K562 (cell line): ENCODE data around the gene NTM. TPM values are rescaled to one million over a fixed set of nuclear protein-coding genes. Genes with fewer than 3 reads are reported as not detected.

ENCODE experiments used
- ATAC-seq: fragments of 200-7000 bp; cut with Tn5 transposase; 3 replicates; pipeline ENCODE4 v1.9.1; 2020; ENCODE audit warnings: moderate library complexity
- BruUV-seq: library from RNA; stranded (reverse); fragments of 400-500 nt; replicated peaks from 2 replicates; lab custom pipeline; 2021; lab: Mats Ljungman, UMichigan
- CTCF ChIA-PET: fragments of 300-600 bp; formaldehyde crosslinking; extraction: SDS; loops from one replicate; lab custom pipeline; 2021; ENCODE audit warnings: low intra/inter-chr PET ratio; lab: Yijun Ruan, JAX
- POLR2A ChIA-PET: fragments of 300-600, 350-650 bp; sonication (Branson Sonifier 250); formaldehyde crosslinking; extraction: SDS; loops from one replicate; lab custom pipeline; 2021; ENCODE audit warnings: antibody characterized with exemption, inconsistent platforms; lab: Yijun Ruan, JAX
- DNase-seq, 4 experiments: peaks; one replicate each; pipeline versions ENCODE4 v3.0.0 to v3.0.0-alpha.2; 2011 to 2018; ENCODE audit warnings: low spot score in 3 of 4, mixed read lengths in 3 of 4; ENCODE audit errors: extremely low read depth in 1 of 4
- FAIRE-seq: peaks from 2 replicates; lab custom pipeline; 2011; peaks lifted over from hg19 to GRCh38; lab: Jason Lieb, UNC
- H2AFZ ChIP-seq: 2 replicates; pipeline ENCODE4 v1.6.0; 2011; ENCODE audit warnings: low read depth, low read length, control low read depth, inconsistent platforms
- H3K27ac ChIP-seq: fragments of 200-600 bp; 3 replicates; pipeline ENCODE4 v1.8.0; 2011; ENCODE audit warnings: low read depth, mild to moderate bottlenecking, control low read depth, inconsistent platforms, low read length, moderate library complexity, mixed read lengths; ENCODE audit errors: extremely low read depth
- H3K27me3 ChIP-seq, 2 experiments: fragments of 300-600 bp in 1 of 2; 2 replicates in 1 of 2; 3 replicates in 1 of 2; pipeline versions ENCODE4 v1.6.0 to v1.8.0; 2011; ENCODE audit warnings: inconsistent platforms in 2 of 2, low read length in 2 of 2, mild to moderate bottlenecking in 1 of 2, mixed read lengths in 1 of 2, moderate library complexity in 1 of 2; ENCODE audit not compliant: control insufficient read depth in 2 of 2, insufficient read depth in 2 of 2
- H3K36me3 ChIP-seq: fragments of 300-600 bp; 3 replicates; pipeline ENCODE4 v1.8.0; 2011; ENCODE audit warnings: mild to moderate bottlenecking, low read length, inconsistent platforms; ENCODE audit not compliant: control insufficient read depth, insufficient read depth
- H3K4me1 ChIP-seq, 2 experiments: fragments of 200-600 bp in 1 of 2; replicated peaks in 1 of 2; 2 replicates in 1 of 2; 3 replicates in 1 of 2; pipeline versions ENCODE4 v1.5.1 to v1.8.0; 2011; ENCODE audit warnings: inconsistent platforms in 2 of 2, low read length in 2 of 2, mild to moderate bottlenecking in 1 of 2, mixed read lengths in 1 of 2, moderate library complexity in 1 of 2; ENCODE audit not compliant: control insufficient read depth in 2 of 2, insufficient read depth in 2 of 2
- H3K4me2 ChIP-seq: 2 replicates; pipeline ENCODE4 v1.6.1; 2011; ENCODE audit warnings: low read length, control low read depth, inconsistent platforms, mixed read lengths; ENCODE audit not compliant: insufficient read depth
- H3K4me3 ChIP-seq: fragments of 200-600 bp; sonication (generic), shearing (Covaris generic); 2 replicates; pipeline ENCODE4 v1.5.1; 2016; ENCODE audit warnings: control low read depth, inconsistent platforms
- H3K79me2 ChIP-seq: fragments of 200-600 bp; 3 replicates; pipeline ENCODE4 v1.8.0; 2011; ENCODE audit warnings: low read length, inconsistent platforms; ENCODE audit not compliant: control insufficient read depth, insufficient read depth
- H3K9ac ChIP-seq, 2 experiments: 2 replicates each; pipeline versions ENCODE4 v1.6.0 to v1.6.1; 2011; ENCODE audit warnings: low read depth in 2 of 2, low read length in 2 of 2, control low read depth in 1 of 2, inconsistent platforms in 1 of 2, mild to moderate bottlenecking in 1 of 2, mixed read lengths in 1 of 2; ENCODE audit not compliant: insufficient read depth in 1 of 2
- H3K9me1 ChIP-seq: one replicate; pipeline ENCODE4 v1.6.0; 2011; ENCODE audit warnings: inconsistent platforms, mild to moderate bottlenecking, low read length, moderate library complexity; ENCODE audit not compliant: control insufficient read depth, insufficient read depth
- H3K9me3 ChIP-seq: replicated peaks from 2 replicates; pipeline ENCODE4 v1.5.1; 2011; ENCODE audit warnings: low read depth, low read length, inconsistent platforms; ENCODE audit not compliant: control insufficient read depth, insufficient read depth
- H4K20me1 ChIP-seq: replicated peaks from 2 replicates; pipeline ENCODE4 v1.6.1; 2011; ENCODE audit warnings: low read length, inconsistent platforms, mixed read lengths; ENCODE audit not compliant: control insufficient read depth, insufficient read depth
- BRD9 ChIP-seq: fragments of 450-650 bp; IDR thresholded peaks from 2 replicates; pipeline ENCODE4 v1.6.1; 2018; ENCODE audit warnings: low read depth; ENCODE audit not compliant: partially characterized antibody
- CGGBP1 ChIP-seq: fragments of 250-450 bp; sonication (Bioruptor Pico); IDR thresholded peaks from 2 replicates; pipeline ENCODE4 v1.9.0; 2021; ENCODE audit warnings: mild to moderate bottlenecking
- E2F6 ChIP-seq, 2 experiments: IDR thresholded peaks; 2 replicates each; pipeline ENCODE4 v1.6.1; 2011; ENCODE audit warnings: borderline replicate concordance in 1 of 2, control low read depth in 1 of 2, low read depth in 1 of 2, low read length in 1 of 2, mild to moderate bottlenecking in 1 of 2, mixed read lengths in 1 of 2, moderate library complexity in 1 of 2; ENCODE audit not compliant: insufficient read depth in 1 of 2, insufficient read length in 1 of 2, poor library complexity in 1 of 2, severe bottlenecking in 1 of 2; ENCODE audit errors: extremely low read depth in 1 of 2
- ERF ChIP-seq: fragments of 450-650 bp; formaldehyde crosslinking; IDR thresholded peaks from 2 replicates; pipeline ENCODE4 v1.4.0; 2020; ENCODE audit warnings: mild to moderate bottlenecking, mixed read lengths
- ETS2 ChIP-seq: IDR thresholded peaks from 2 replicates; pipeline ENCODE4 v1.6.1; 2016; ENCODE audit warnings: borderline replicate concordance, missing genetic modification characterization, mild to moderate bottlenecking, moderate library complexity, missing compliant biosample characterization; ENCODE audit not compliant: poor library complexity, severe bottlenecking
- FOXA3 ChIP-seq, 2 experiments: fragments of 450-650 bp in 1 of 2; sonication (generic) in 1 of 2; formaldehyde crosslinking; IDR thresholded peaks in 1 of 2; conservative IDR thresholded peaks in 1 of 2; 2 replicates each; pipeline versions ENCODE4 v1.4.0 to v1.8.0; 2020 to 2022; ENCODE audit warnings: mild to moderate bottlenecking in 2 of 2, missing genetic modification reagents in 1 of 2
- HDAC1 ChIP-seq, 2 experiments: fragments of 450-650 bp; IDR thresholded peaks; 2 replicates each; pipeline ENCODE4 v1.6.1; 2016 to 2017; ENCODE audit warnings: inconsistent platforms in 1 of 2, mild to moderate bottlenecking in 1 of 2, moderate library complexity in 1 of 2
- MAFG ChIP-seq: fragments of 450-650 bp; conservative IDR thresholded peaks from 2 replicates; pipeline ENCODE4 v1.6.1; 2016; ENCODE audit warnings: missing genetic modification characterization, missing compliant biosample characterization
- NFIX ChIP-seq: fragments of 250-450 bp; sonication (Bioruptor Pico); IDR thresholded peaks from 2 replicates; pipeline ENCODE4 v1.4.0; 2020; ENCODE audit warnings: low read depth, mild to moderate bottlenecking, moderate library complexity
- POLR2A ChIP-seq: fragments of 450-650 bp; conservative IDR thresholded peaks from 2 replicates; pipeline ENCODE4 v1.6.1; 2016
- RBM17 ChIP-seq: fragments of 200-400 bp; formaldehyde crosslinking; IDR thresholded peaks from 2 replicates; pipeline ENCODE4 v1.6.1; 2017; ENCODE audit warnings: low read depth, mild to moderate bottlenecking, low read length, borderline replicate concordance
- SFPQ ChIP-seq: fragments of 200-400 bp; formaldehyde crosslinking; IDR thresholded peaks from 2 replicates; pipeline ENCODE4 v1.6.1; 2017; ENCODE audit warnings: mild to moderate bottlenecking, low read depth, low read length, moderate library complexity
- TFAM ChIP-seq: fragments of 250-450 bp; sonication (Bioruptor Pico); conservative IDR thresholded peaks from 2 replicates; pipeline ENCODE4 v1.5.0; 2021; ENCODE audit warnings: mild to moderate bottlenecking, moderate library complexity
- THAP7 ChIP-seq: fragments of 250-450 bp; sonication (Bioruptor Pico); IDR thresholded peaks from 2 replicates; pipeline ENCODE4 v1.5.0; 2021
- ZC3H4 ChIP-seq: sonication (generic); formaldehyde crosslinking; IDR thresholded peaks from 2 replicates; pipeline ENCODE4 v1.9.0; 2021; ENCODE audit warnings: missing genetic modification reagents, borderline replicate concordance
- ZNF23 ChIP-seq: fragments of 250-450 bp; sonication (Bioruptor Pico); IDR thresholded peaks from 2 replicates; pipeline ENCODE4 v1.4.0; 2020; ENCODE audit warnings: mild to moderate bottlenecking
- ZNF583 ChIP-seq: fragments of 250-450 bp; sonication (Bioruptor Pico); IDR thresholded peaks from 2 replicates; pipeline ENCODE4 v1.4.0; 2020
- WGBS: fragments of 100-300 bp; shearing (Covaris generic); methylation state at CpG from one replicate; pipeline ENCODE4 v1.1.6; 2016; ENCODE audit warnings: low coverage, mixed read lengths; ENCODE audit not compliant: insufficient coverage; ENCODE audit errors: missing lambda C conversion rate; 5-methylcytosine and 5-hydroxymethylcytosine counted together
- in situ Hi-C: fragments of 300-500 bp; cut with MboI; formaldehyde crosslinking; loops from 4 replicates; pipeline ENCODE4 v1.15.0; 2018; ENCODE audit warnings: inconsistent platforms, mixed read lengths
- intact Hi-C: fragments of 100-400 bp; cut with micrococcal nuclease; formaldehyde crosslinking; loops from 2 replicates; pipeline ENCODE4 v1.14.2; 2022
- polyA plus RNA-seq, 8 experiments: library from polyadenylated mRNA; depleted of rRNA in 4 of 8; stranded (reverse) in 5 of 8; unstranded in 3 of 8; fragments of >200 nt; fragmentation: Nextera tagmentation in 2 of 8; fragmentation: Illumina TruSeq in 1 of 8; extraction: Ambion mirVana in 2 of 8; extraction: Trizol in 1 of 8; gene quantifications; 2 replicates each; pipeline versions ENCODE4 v1.2.1 to v1.2.3, GENCODE V29; 2011 to 2014; ENCODE audit warnings: inconsistent platforms in 1 of 8, missing spikeins in 1 of 8
- total RNA-seq, 7 experiments: library from RNA; depleted of rRNA in 6 of 7; stranded (reverse); fragments of >200 nt in 6 of 7; fragmentation: Illumina TruSeq in 2 of 7; extraction: Trizol in 2 of 7; gene quantifications; 2 replicates each; pipeline versions ENCODE4 v1.2.1 to v1.2.3, GENCODE V29; 2011 to 2021; ENCODE audit warnings: low replicate concordance in 1 of 7

The NTM gene
- total and polyA plus RNA-seq, 9 of the 15 experiments (the other 6 are each of a cell fraction or from before 2014, with no cell fraction given) = not detected

GRCh38 chr11:131692961-131693360 lies 322.5 kb downstream of the NTM start (continued):
- TF ChIP-seq BRD9 = no peak
- no peak for TF ChIP-seq THAP7
- no peak for TF ChIP-seq FOXA3 (CRISPR knock-in tag; conservative IDR thresholded peaks at IDR 0.05 in 1 of 2, IDR thresholded peaks at IDR 0.05 in 1 of 2)
- TF ChIP-seq CGGBP1 (CRISPR knock-in tag) = no peak
- no peak for TF ChIP-seq MAFG (tag)
- no peak for TF ChIP-seq TFAM

- in situ Hi-C loops = no loop called here
- H3K27me3 ChIP-seq = no peaks in the 10 kb centered on the region
- no peak overlapping the region for H2AFZ ChIP-seq
- TF ChIP-seq POLR2A (no peak), E2F6 (IDR thresholded peaks at IDR 0.05; ENCODE audit: borderline replicate concordance in 1 of 2, extremely low read depth in 1 of 2, insufficient read depth in 1 of 2, insufficient read length in 1 of 2, low read depth in 1 of 2, low read length in 1 of 2, poor library complexity in 1 of 2, severe bottlenecking in 1 of 2) (no peak), SFPQ (no peak), ETS2 (tag) (no peak), ERF (CRISPR knock-in tag) (no peak), ZNF583 (CRISPR knock-in tag) (no peak), HDAC1 (IDR thresholded peaks at IDR 0.05) (no peak), RBM17 (no peak), ZC3H4 (CRISPR knock-in tag) (no peak), ZNF23 (CRISPR knock-in tag) (no peak), NFIX (CRISPR knock-in tag) (no peak)
Measured at GRCh38 chr11:131693756-131694155, 323.3 kb downstream of the NTM start.

More at GRCh38 chr11:131693756-131694155, 323.3 kb downstream of the NTM start:
- H3K27ac ChIP-seq = no peak overlapping the region
- no peaks in the 10 kb centered on the region for H3K9me3 ChIP-seq
- no peak overlapping the region for H3K9ac ChIP-seq
- no peaks in the 10 kb centered on the region for H3K79me2 ChIP-seq
- FAIRE-seq = no peak
- no peak overlapping the region for H3K4me3 ChIP-seq
- peaks cover 0 to 9% of the 10 kb centered on the region in 2 experiments; a peak in 1 of 5 replicates for H3K4me1 ChIP-seq
- intact Hi-C loops = loop anchor here (5.0 kb wide), 3 partner anchors 334 to 1374 kb away; no protein-coding TSS in a partner anchor
- H3K36me3 ChIP-seq = no peaks in the 10 kb centered on the region
- H3K4me2 ChIP-seq = no peak overlapping the region
- no TSS peak for BruUV-seq
- no peaks in the 10 kb centered on the region for H3K9me1 ChIP-seq
- ChIA-PET POLR2A (no interaction called here), CTCF (no interaction called here)
- DNase-seq = no peak
- WGBS = 0% methylated on average over 4 of the region's 4 CpGs
- no peaks in the 10 kb centered on the region for H4K20me1 ChIP-seq
- ATAC-seq = no peak
